A673 (cell line): ENCODE results near the gene GFOD2. TPM values are rescaled to one million over a fixed set of nuclear protein-coding genes. Genes with fewer than 3 reads are reported as not detected.
A peak's percentile ranks its signal among the peaks of the same experiment; 100 is the strongest.

Experiments
- BruUV-seq: library from RNA; stranded (reverse); fragments of 400-500 nt; replicated peaks from 2 replicates; lab custom pipeline; 2021; lab: Mats Ljungman, UMichigan
- CTCF ChIA-PET: fragments of 300-600 bp; sonication (Branson Sonifier 250); formaldehyde crosslinking; loops from one replicate; lab custom pipeline; 2022; ENCODE audit warnings: antibody characterized with exemption; lab: Charles Lee
- POLR2A ChIA-PET: fragments of 300-600 bp; sonication (Branson Sonifier 250); formaldehyde crosslinking; loops from one replicate; lab custom pipeline; 2022; ENCODE audit warnings: antibody characterized with exemption; ENCODE audit not compliant: low non-redundant PET; lab: Charles Lee
- DNase-seq: peaks from one replicate; pipeline ENCODE4 v3.0.0-alpha.2; 2015; ENCODE audit warnings: low spot score
- H3K27ac ChIP-seq: fragments of 200-600 bp; sonication (generic); 2 replicates; pipeline ENCODE4 v1.5.1; 2016; ENCODE audit warnings: mixed run types, low read depth, mild to moderate bottlenecking, mixed read lengths, antibody characterized with exemption, low read length; ENCODE audit not compliant: poor library complexity, severe bottlenecking
- H3K27me3 ChIP-seq: fragments of 200-600 bp; sonication (generic); replicated peaks from 2 replicates; pipeline ENCODE4 v1.6.1; 2017; ENCODE audit warnings: mixed run types, low read depth, mild to moderate bottlenecking, mixed read lengths, antibody characterized with exemption, low read length; ENCODE audit not compliant: insufficient read depth, poor library complexity
- H3K36me3 ChIP-seq: fragments of 200-600 bp; sonication (generic); 2 replicates; pipeline ENCODE4 v1.6.1; 2016; ENCODE audit warnings: mixed run types, mild to moderate bottlenecking, mixed read lengths, antibody characterized with exemption, low read length; ENCODE audit not compliant: insufficient read depth, poor library complexity, severe bottlenecking
- H3K4me1 ChIP-seq: fragments of 200-600 bp; sonication (generic); 2 replicates; pipeline ENCODE4 v1.6.1; 2017; ENCODE audit warnings: mixed run types, mild to moderate bottlenecking, mixed read lengths, antibody characterized with exemption, low read length; ENCODE audit not compliant: insufficient read depth, poor library complexity, severe bottlenecking
- H3K4me3 ChIP-seq: fragments of 200-600 bp; sonication (generic); 2 replicates; pipeline ENCODE4 v1.5.1; 2016; ENCODE audit warnings: low read depth, mixed run types, mild to moderate bottlenecking, mixed read lengths, low read length; ENCODE audit not compliant: poor library complexity, severe bottlenecking
- H3K9me3 ChIP-seq: fragments of 200-600 bp; sonication (generic); 2 replicates; pipeline ENCODE4 v1.6.1; 2016; ENCODE audit warnings: mixed run types, low read depth, mild to moderate bottlenecking, mixed read lengths, antibody characterized with exemption, low read length; ENCODE audit not compliant: poor library complexity, severe bottlenecking
- CTCF ChIP-seq: fragments of 300-800, 200-600 bp; sonication (generic); conservative IDR thresholded peaks from 2 replicates; pipeline ENCODE4 v1.5.1; 2017; ENCODE audit warnings: low read depth, mild to moderate bottlenecking, antibody characterized with exemption, low read length, moderate library complexity, mixed read lengths
- EZH2 ChIP-seq: fragments of 200-600 bp; sonication (generic); IDR thresholded peaks from 2 replicates; pipeline ENCODE4 v1.6.1; 2017; ENCODE audit warnings: borderline replicate concordance, low read depth, mild to moderate bottlenecking, mixed read lengths, antibody characterized with exemption, low read length; ENCODE audit not compliant: poor library complexity, severe bottlenecking
- intact Hi-C: fragments of 100-400 bp; cut with micrococcal nuclease; formaldehyde crosslinking; loops from one replicate; pipeline ENCODE4 v1.10.0; 2022; ENCODE audit not compliant: unreplicated experiment
- total RNA-seq: library from RNA; stranded (reverse); gene quantifications from 2 replicates; pipeline ENCODE4 v1.2.3, GENCODE V29; 2021

The GFOD2 gene
- total RNA-seq, 1 experiment from 2014 or later: 22.6 TPM

- Histone ChIP-seq H3K9me3 (no peaks in the 10 kb centered on the region), H3K36me3 (no peaks in the 10 kb centered on the region), H3K27me3 (no peaks in the 10 kb centered on the region), H3K4me3 (peak within 1 kb of the TSS; percentile 59), H3K27ac (peak within 1 kb of the TSS; percentile 48), H3K4me1 (peaks cover 10% of the 10 kb centered on the region)
- peak; percentile 85 for DNase-seq
- BruUV-seq: no TSS peak
- intact Hi-C loops: loop anchor here (5.0 kb wide), 1 partner anchor 105 kb away; the partner anchor contains the start of gene CTCF
- POLR2A ChIA-PET: no interaction called here
- CTCF ChIA-PET: interaction anchor here (1.1 to 3.8 kb wide), 3 partner anchors 120 to 146 kb away, joined by 3 to 22 read pairs (median 19); no protein-coding TSS in a partner anchor
- TF ChIP-seq CTCF (no peak), EZH2 (no peak)
Measured at GRCh38 chr16:67666559-67667452, 52.3 kb downstream of the GFOD2 start, which contains the start of the genes C16orf86 and ENKD1. C16orf86 (plus strand) TSS chr16:67666814; CDS start chr16:67666971, 157 bp downstream. ENKD1 (minus strand) TSS chr16:67666750; CDS start chr16:67666442, 308 bp downstream.

- intact Hi-C loops: loop anchor here (5.0 kb wide), 1 partner anchor 104 kb away; the partner anchor contains the start of gene CTCF
Measured at GRCh38 chr16:67666032-67666551, 53.0 kb downstream of the GFOD2 start.

More at GRCh38 chr16:67666032-67666551, 53.0 kb downstream of the GFOD2 start:
- ChIA-PET POLR2A (no interaction called here), CTCF (no interaction called here)
- H3K27ac ChIP-seq: peak overlapping the region; percentile 48
- no peaks in the 10 kb centered on the region for H3K36me3 ChIP-seq
- TF ChIP-seq EZH2 (no peak), CTCF (no peak)
- peaks cover 14% of the 10 kb centered on the region for H3K4me1 ChIP-seq
- BruUV-seq: no TSS peak
- peak overlapping the region; percentile 59 for H3K4me3 ChIP-seq
- no peak for DNase-seq
- no peaks in the 10 kb centered on the region for H3K9me3 ChIP-seq
- H3K27me3 ChIP-seq: no peaks in the 10 kb centered on the region
